Calu3 (cell line): ENCODE results near the gene MAML3. TPM values are rescaled to one million over a fixed set of nuclear protein-coding genes. Genes with fewer than 3 reads are reported as not detected.

Experiments
- BruUV-seq: library from RNA; stranded (reverse); fragments of 400-500 nt; replicated peaks from 2 replicates; lab custom pipeline; 2021; lab: Mats Ljungman, UMichigan
- CTCF ChIA-PET: fragments of 300-600 bp; sonication (Branson Sonifier 250); formaldehyde crosslinking; loops from one replicate; lab custom pipeline; 2022; ENCODE audit warnings: antibody characterized with exemption; lab: Charles Lee
- DNase-seq: peaks from one replicate; pipeline ENCODE4 v3.0.0; 2022
- H3K27ac Mint-ChIP-seq: one replicate; pipeline ENCODE4 v1.8.0; 2022; ENCODE audit warnings: mixed read lengths; ENCODE audit not compliant: unreplicated experiment
- H3K27me3 Mint-ChIP-seq: one replicate; pipeline ENCODE4 v1.8.0; 2022; ENCODE audit warnings: mixed read lengths; ENCODE audit not compliant: unreplicated experiment
- H3K36me3 Mint-ChIP-seq: one replicate; pipeline ENCODE4 v1.8.0; 2022; ENCODE audit warnings: mild to moderate bottlenecking, moderate library complexity, mixed read lengths; ENCODE audit not compliant: insufficient read depth, unreplicated experiment
- H3K4me1 Mint-ChIP-seq: one replicate; pipeline ENCODE4 v1.8.0; 2022; ENCODE audit warnings: mild to moderate bottlenecking, low read depth, mixed read lengths; ENCODE audit not compliant: unreplicated experiment
- H3K4me3 Mint-ChIP-seq: one replicate; pipeline ENCODE4 v1.8.0; 2022; ENCODE audit warnings: mild to moderate bottlenecking, low read depth, moderate library complexity, mixed read lengths; ENCODE audit not compliant: unreplicated experiment
- H3K9me3 Mint-ChIP-seq: one replicate; pipeline ENCODE4 v1.8.0; 2022; ENCODE audit warnings: low read depth, mixed read lengths; ENCODE audit not compliant: unreplicated experiment
- CTCF ChIP-seq: fragments of 200-600 bp; IDR thresholded peaks from one replicate; pipeline ENCODE4 v1.8.0; 2022; ENCODE audit warnings: antibody characterized with exemption; ENCODE audit not compliant: unreplicated experiment
- intact Hi-C: fragments of 100-400 bp; cut with micrococcal nuclease; formaldehyde crosslinking; loops from one replicate; pipeline ENCODE4 v1.10.0; 2022; ENCODE audit not compliant: unreplicated experiment
- total RNA-seq: library from RNA; stranded (reverse); gene quantifications from 2 replicates; pipeline ENCODE4 v1.2.3, GENCODE V29; 2022

MAML3 gene
- total RNA-seq, 1 experiment from 2014 or later = 4.0 TPM

DNA sequence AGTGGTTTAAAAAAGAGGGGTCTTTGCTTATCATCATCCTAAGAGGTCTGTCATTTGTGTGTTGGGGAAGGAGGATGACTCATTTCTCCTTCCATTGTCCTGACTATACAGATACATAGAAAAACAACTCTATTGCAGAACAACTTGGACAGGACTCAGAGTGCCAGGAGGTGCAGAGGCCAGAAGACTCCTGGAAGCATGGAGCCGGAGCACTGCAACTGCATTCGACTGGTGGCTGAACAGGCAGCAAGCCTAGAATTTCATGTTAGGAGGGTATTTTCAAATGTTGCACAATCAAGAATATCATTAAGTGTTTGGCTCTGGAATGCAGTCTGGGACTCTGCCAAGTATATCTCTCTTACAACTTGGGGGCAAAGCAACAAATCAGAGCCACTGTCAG is 35.0 kb upstream of the MAML3 start:
- CTCF ChIA-PET = interaction anchor here (0.6 kb wide), 1 partner anchor 86 kb away, joined by 7 read pairs; no protein-coding TSS in a partner anchor
- BruUV-seq = no TSS peak
- TF ChIP-seq CTCF = no peak
- intact Hi-C loops = no loop called here
- Mint-ChIP-seq H3K4me3 (no peak overlapping the region), H3K36me3 (no peaks in the 10 kb centered on the region), H3K4me1 (peaks cover 11% of the 10 kb centered on the region), H3K9me3 (no peaks in the 10 kb centered on the region), H3K27ac (no peak overlapping the region), H3K27me3 (no peaks in the 10 kb centered on the region)
- no peak for DNase-seq

- Mint-ChIP-seq H3K27me3 (no peaks in the 10 kb centered on the region), H3K4me1 (peaks cover 11% of the 10 kb centered on the region), H3K9me3 (no peaks in the 10 kb centered on the region), H3K27ac (no peak overlapping the region), H3K36me3 (no peaks in the 10 kb centered on the region), H3K4me3 (no peak overlapping the region)
- no TSS peak for BruUV-seq
- TF ChIP-seq CTCF = no peak
- intact Hi-C loops = no loop called here
- CTCF ChIA-PET = no interaction called here
- no peak for DNase-seq
These were observed 33.3 kb upstream of the MAML3 start for GRCh38 chr4:140187316-140187695.

- Mint-ChIP-seq H3K9me3 (no peaks in the 10 kb centered on the region), H3K36me3 (no peaks in the 10 kb centered on the region), H3K4me1 (peaks cover 11% of the 10 kb centered on the region), H3K4me3 (no peak overlapping the region), H3K27me3 (no peaks in the 10 kb centered on the region), H3K27ac (no peak overlapping the region)
- intact Hi-C loops = no loop called here
- CTCF ChIA-PET = no interaction called here
- BruUV-seq = no TSS peak
- DNase-seq = peak; percentile 46
- TF ChIP-seq CTCF = no peak
These were observed 32.8 kb upstream of the MAML3 start for GRCh38 chr4:140186651-140187315.

DNA sequence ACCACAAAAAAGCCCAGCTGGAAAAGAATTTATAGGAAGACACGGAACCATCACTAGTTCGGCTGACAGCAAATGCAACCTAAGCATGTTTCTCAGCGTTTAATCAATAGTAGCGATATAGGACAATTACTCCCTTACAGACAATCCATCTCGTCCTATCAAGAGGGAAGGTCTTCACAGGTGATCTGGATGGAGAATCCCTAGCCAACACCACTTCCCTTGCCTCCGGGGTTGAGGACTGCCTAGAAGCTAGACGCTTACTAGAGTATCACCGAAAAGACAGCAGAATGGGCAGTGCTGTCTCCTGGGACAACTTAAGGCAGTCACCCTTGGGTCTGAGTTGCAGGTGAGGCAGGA is 32.1 kb upstream of the MAML3 start:
- Mint-ChIP-seq H3K9me3 (no peaks in the 10 kb centered on the region), H3K36me3 (no peaks in the 10 kb centered on the region), H3K4me3 (no peak overlapping the region), H3K27me3 (no peaks in the 10 kb centered on the region), H3K4me1 (peaks cover 11% of the 10 kb centered on the region), H3K27ac (no peak overlapping the region)
- no peak for DNase-seq
- intact Hi-C loops = no loop called here
- BruUV-seq = no TSS peak
- TF ChIP-seq CTCF = no peak
- CTCF ChIA-PET = no interaction called here
